Activated CD8-positive, alpha-beta memory T cell treated with anti-CD3 and anti-CD28 coated beads, Interleukin-2, amount 10 ng/mL, durations not matched to agents 7 days and 5 days (primary cell): Measurements from ENCODE around the gene CDH11. TPM values are rescaled to one million over a fixed set of nuclear protein-coding genes. Genes with fewer than 3 reads are reported as not detected.

Experiments
- ATAC-seq: fragments of 150-1000 bp; cut with Tn5 transposase; one replicate; pipeline ENCODE4 v1.10.0; 2021; ENCODE audit warnings: moderate library complexity
- CTCF ChIA-PET: fragments of 350-600 bp; sonication (Branson Sonifier 250); formaldehyde crosslinking; loops from one replicate; lab custom pipeline; 2021; ENCODE audit warnings: antibody characterized with exemption; lab: Charles Lee
- DNase-seq: peaks from one replicate; pipeline ENCODE4 v3.0.0-alpha.2; 2020
- H3K27ac Mint-ChIP-seq: one replicate; pipeline ENCODE4 v1.8.0; 2021; ENCODE audit warnings: mild to moderate bottlenecking, mixed read lengths
- H3K27me3 Mint-ChIP-seq: one replicate; pipeline ENCODE4 v1.8.0; 2021; ENCODE audit warnings: mixed read lengths
- H3K36me3 Mint-ChIP-seq: one replicate; pipeline ENCODE4 v1.8.0; 2021; ENCODE audit warnings: mild to moderate bottlenecking, mixed read lengths
- H3K4me1 Mint-ChIP-seq: one replicate; pipeline ENCODE4 v1.8.0; 2021; ENCODE audit warnings: mixed read lengths
- H3K4me3 Mint-ChIP-seq: one replicate; pipeline ENCODE4 v1.8.0; 2021; ENCODE audit warnings: mild to moderate bottlenecking, moderate library complexity, mixed read lengths
- H3K9me3 Mint-ChIP-seq: one replicate; pipeline ENCODE4 v1.8.0; 2022; ENCODE audit warnings: low read depth, mixed read lengths
- total RNA-seq, 2 experiments: library from RNA; stranded (reverse); gene quantifications; one replicate each; pipeline ENCODE4 v1.2.3, GENCODE V29; 2021

The CDH11 gene
- total RNA-seq, 2 experiments from 2014 or later = not detected

- Mint-ChIP-seq H3K4me3 (no peak overlapping the region), H3K27me3 (peaks cover 49% of the 10 kb centered on the region), H3K36me3 (no peaks in the 10 kb centered on the region), H3K9me3 (no peaks in the 10 kb centered on the region), H3K27ac (peak overlapping the region; percentile 36), H3K4me1 (peaks cover 1% of the 10 kb centered on the region)
- CTCF ChIA-PET = no interaction called here
- DNase-seq = no peak
- ATAC-seq = no peak
Observed at GRCh38 chr16:65122724-65123395, 997 bp upstream of the CDH11 start.

- Mint-ChIP-seq H3K9me3 (no peaks in the 10 kb centered on the region), H3K4me1 (peaks cover 1% of the 10 kb centered on the region), H3K36me3 (no peaks in the 10 kb centered on the region), H3K27me3 (peaks cover 49% of the 10 kb centered on the region), H3K4me3 (no peak overlapping the region), H3K27ac (no peak overlapping the region)
- CTCF ChIA-PET = no interaction called here
- ATAC-seq (no peak), DNase-seq (no peak)
Observed at GRCh38 chr16:65120831-65121721, 787 bp downstream of the CDH11 start.

GRCh38 chr16:65120461-65120830 lies 1.4 kb downstream of the CDH11 start:
- Mint-ChIP-seq H3K9me3 (no peaks in the 10 kb centered on the region), H3K4me3 (no peak overlapping the region), H3K27ac (no peak overlapping the region), H3K36me3 (no peaks in the 10 kb centered on the region), H3K27me3 (peaks cover 49% of the 10 kb centered on the region), H3K4me1 (peaks cover 1% of the 10 kb centered on the region)
- no peak for DNase-seq
- CTCF ChIA-PET = no interaction called here
- no peak for ATAC-seq

GRCh38 chr16:65119901-65120401 lies 1.9 kb downstream of the CDH11 start:
- no peak overlapping the region for H3K4me3 Mint-ChIP-seq
- ATAC-seq (no peak), DNase-seq (no peak)
- CTCF ChIA-PET = no interaction called here
- H3K4me1 Mint-ChIP-seq = peaks cover 1% of the 10 kb centered on the region
- peaks cover 49% of the 10 kb centered on the region for H3K27me3 Mint-ChIP-seq
- no peaks in the 10 kb centered on the region for H3K9me3 Mint-ChIP-seq
- H3K27ac Mint-ChIP-seq = no peak overlapping the region
- no peaks in the 10 kb centered on the region for H3K36me3 Mint-ChIP-seq

GRCh38 chr16:65119435-65119834 lies 2.4 kb downstream of the CDH11 start:
- no peak for ATAC-seq
- H3K4me3 Mint-ChIP-seq = no peak overlapping the region
- peaks cover 1% of the 10 kb centered on the region for H3K4me1 Mint-ChIP-seq

GRCh38 chr16:65118871-65119270 lies 3.0 kb downstream of the CDH11 start:
- Mint-ChIP-seq H3K4me1 (peaks cover 1% of the 10 kb centered on the region), H3K27ac (no peak overlapping the region), H3K9me3 (no peaks in the 10 kb centered on the region), H3K36me3 (no peaks in the 10 kb centered on the region), H3K27me3 (peaks cover 39% of the 10 kb centered on the region), H3K4me3 (no peak overlapping the region)
- DNase-seq (no peak), ATAC-seq (no peak)
- CTCF ChIA-PET = no interaction called here

More at GRCh38 chr16:65119435-65119834, 2.4 kb downstream of the CDH11 start:
- H3K27me3 Mint-ChIP-seq = peaks cover 44% of the 10 kb centered on the region
- DNase-seq = no peak
- H3K27ac Mint-ChIP-seq = no peak overlapping the region
- CTCF ChIA-PET = no interaction called here
- no peaks in the 10 kb centered on the region for H3K36me3 Mint-ChIP-seq
- no peaks in the 10 kb centered on the region for H3K9me3 Mint-ChIP-seq

GRCh38 chr16:65117811-65118448 lies 3.9 kb downstream of the CDH11 start:
- Mint-ChIP-seq H3K27me3 (peaks cover 31% of the 10 kb centered on the region), H3K36me3 (no peaks in the 10 kb centered on the region), H3K9me3 (no peaks in the 10 kb centered on the region), H3K4me3 (no peak overlapping the region), H3K4me1 (peaks cover 1% of the 10 kb centered on the region), H3K27ac (no peak overlapping the region)
- peak; percentile 57 for DNase-seq
- ATAC-seq = no peak
- CTCF ChIA-PET = no interaction called here

- Mint-ChIP-seq H3K27me3 (peaks cover 28% of the 10 kb centered on the region), H3K9me3 (peaks cover 4% of the 10 kb centered on the region), H3K4me1 (peaks cover 1% of the 10 kb centered on the region), H3K4me3 (no peak overlapping the region), H3K27ac (no peak overlapping the region), H3K36me3 (no peaks in the 10 kb centered on the region)
- ATAC-seq = no peak
- no peak for DNase-seq
- CTCF ChIA-PET = no interaction called here
Observed at GRCh38 chr16:65116818-65117430, 4.9 kb downstream of the CDH11 start.

- H3K36me3 Mint-ChIP-seq = no peaks in the 10 kb centered on the region
- H3K9me3 Mint-ChIP-seq = peaks cover 4% of the 10 kb centered on the region
- no peak overlapping the region for H3K27ac Mint-ChIP-seq
- DNase-seq (no peak), ATAC-seq (no peak)
- CTCF ChIA-PET = no interaction called here
- peaks cover 1% of the 10 kb centered on the region for H3K4me1 Mint-ChIP-seq
- peaks cover 23% of the 10 kb centered on the region for H3K27me3 Mint-ChIP-seq
- no peak overlapping the region for H3K4me3 Mint-ChIP-seq
Observed at GRCh38 chr16:65116216-65116615, 5.6 kb downstream of the CDH11 start.

GRCh38 chr16:65114527-65114926 lies 7.3 kb downstream of the CDH11 start:
- ATAC-seq = no peak
- Mint-ChIP-seq H3K36me3 (no peaks in the 10 kb centered on the region), H3K4me1 (no peaks in the 10 kb centered on the region), H3K9me3 (peaks cover 7% of the 10 kb centered on the region), H3K4me3 (no peak overlapping the region), H3K27me3 (peaks cover 8% of the 10 kb centered on the region), H3K27ac (no peak overlapping the region)
- DNase-seq = no peak
- CTCF ChIA-PET = no interaction called here

- no peak for DNase-seq
- no peak for ATAC-seq
- Mint-ChIP-seq H3K9me3 (peaks cover 7% of the 10 kb centered on the region), H3K27me3 (no peaks in the 10 kb centered on the region), H3K4me1 (no peaks in the 10 kb centered on the region), H3K36me3 (no peaks in the 10 kb centered on the region), H3K27ac (no peak overlapping the region), H3K4me3 (no peak overlapping the region)
- CTCF ChIA-PET = no interaction called here
Observed at GRCh38 chr16:65113441-65113840, 8.4 kb downstream of the CDH11 start.

- CTCF ChIA-PET = no interaction called here
- H3K4me1 Mint-ChIP-seq = no peaks in the 10 kb centered on the region
- no peak for ATAC-seq
Observed at GRCh38 chr16:65111306-65111705, 10.6 kb downstream of the CDH11 start.

GRCh38 chr16:65106757-65107156 lies 15.1 kb downstream of the CDH11 start:
- ATAC-seq = no peak
- DNase-seq = no peak
- no peaks in the 10 kb centered on the region for H3K36me3 Mint-ChIP-seq
- CTCF ChIA-PET = no interaction called here
- H3K27me3 Mint-ChIP-seq = no peaks in the 10 kb centered on the region
- no peak overlapping the region for H3K27ac Mint-ChIP-seq
- H3K4me3 Mint-ChIP-seq = no peak overlapping the region
- H3K4me1 Mint-ChIP-seq = no peaks in the 10 kb centered on the region
- peaks cover 4% of the 10 kb centered on the region for H3K9me3 Mint-ChIP-seq

More at GRCh38 chr16:65111306-65111705, 10.6 kb downstream of the CDH11 start:
- Mint-ChIP-seq H3K4me3 (no peak overlapping the region), H3K27ac (no peak overlapping the region), H3K36me3 (no peaks in the 10 kb centered on the region), H3K27me3 (no peaks in the 10 kb centered on the region), H3K9me3 (peaks cover 7% of the 10 kb centered on the region)
- DNase-seq = no peak
